HG03135 (cell line): ENCODE measurements around the gene WDR27.
"Not testable (repeated sequence)": the region's sequence is repeated elsewhere in the genome, so short reads cannot be mapped to it uniquely, and the experiment has no call there.

ENCODE experiments used
- ATAC-seq: cut with Tn5 transposase; IDR thresholded peaks from one replicate; pipeline ENCODE4 v1.9.1; 2021; ENCODE audit warnings: mild to moderate bottlenecking, moderate library complexity; ENCODE audit not compliant: unreplicated experiment

Gene WDR27

GRCh38 chr6:169664227-169664626 is 37.6 kb downstream of the WDR27 start:
- ATAC-seq, result no peak

DNA sequence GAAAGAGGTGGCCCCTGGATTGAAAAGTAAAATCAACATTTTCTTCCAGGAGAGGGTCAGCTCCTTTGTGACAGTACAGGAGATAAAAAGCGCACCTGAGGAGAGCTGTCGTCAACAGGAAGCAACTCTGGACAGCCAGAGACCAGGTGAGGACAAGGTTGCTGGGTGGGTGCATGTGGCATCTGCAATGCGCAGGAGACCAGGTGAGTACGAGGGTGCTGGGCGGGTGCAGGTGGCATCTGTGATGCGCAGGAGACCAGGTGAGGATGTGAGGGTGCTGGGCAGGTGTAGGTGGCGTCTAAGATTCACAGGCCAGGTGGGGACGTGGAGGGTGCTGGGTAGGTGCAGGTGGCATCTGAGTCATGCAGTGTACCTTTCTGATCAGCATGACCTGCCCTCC is 38.4 kb downstream of the WDR27 start:
- ATAC-seq, result no peak

GRCh38 chr6:169661391-169661756 is 40.5 kb downstream of the WDR27 start:
- ATAC-seq, result no peak

- ATAC-seq, result no peak
These were observed 41.0 kb downstream of the WDR27 start for GRCh38 chr6:169660751-169661390.

DNA sequence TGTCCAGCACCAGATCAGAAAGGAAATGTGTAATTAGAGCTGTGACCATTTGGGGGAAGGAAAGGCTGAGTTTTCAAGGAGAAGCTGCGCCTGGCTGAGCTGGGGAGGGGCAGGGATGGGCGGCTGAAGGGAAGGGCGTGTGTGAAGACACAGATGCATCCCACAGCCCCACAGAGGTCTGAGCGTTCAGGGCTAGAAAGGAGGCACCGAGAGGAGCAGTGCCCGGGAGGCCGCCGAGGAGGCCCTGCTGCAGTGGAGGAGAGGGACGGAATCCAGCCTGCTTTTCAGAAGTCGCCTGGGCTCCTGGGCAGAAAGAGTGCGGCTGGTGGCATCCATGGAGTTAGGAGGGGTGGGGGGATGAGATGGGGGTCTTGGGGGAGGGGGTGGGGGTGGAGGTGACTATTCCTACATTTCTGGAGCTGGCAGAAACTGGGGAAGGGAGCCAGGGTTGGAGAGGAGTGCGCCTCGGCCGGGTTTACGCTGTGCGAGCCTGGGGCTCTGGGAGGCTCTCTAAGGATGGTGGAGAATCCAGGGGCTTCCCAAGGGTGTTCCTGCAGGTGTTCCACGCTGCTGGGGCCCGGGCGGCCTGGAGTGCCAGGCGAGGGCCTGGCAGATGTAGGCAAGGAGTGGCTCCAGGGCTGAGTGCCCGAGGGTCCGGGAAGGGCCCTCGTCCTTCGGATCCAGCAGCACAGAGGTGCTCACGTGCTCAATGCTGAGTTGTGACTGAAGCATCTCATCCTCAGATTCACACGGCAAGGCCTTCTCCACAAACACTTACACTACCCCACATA is 41.8 kb downstream of the WDR27 start:
- ATAC-seq, result no peak

DNA sequence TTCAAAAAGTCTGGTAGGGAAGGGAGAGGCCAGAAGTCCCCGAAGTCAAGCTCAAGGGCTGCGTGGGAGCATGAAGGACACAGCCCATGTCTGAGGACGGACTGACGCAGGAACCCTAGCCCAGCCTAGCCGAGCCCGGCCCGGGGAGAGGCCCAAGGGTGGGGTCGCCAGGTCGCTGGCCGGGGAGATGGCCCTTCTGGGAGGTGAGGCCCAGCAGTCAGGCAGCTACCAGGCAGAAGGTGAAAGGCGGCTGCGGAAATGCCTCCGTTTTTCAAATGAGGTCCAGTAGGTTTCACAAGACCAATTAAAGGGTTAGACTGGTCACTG is 44.6 kb downstream of the WDR27 start:
- ATAC-seq, result no peak

- ATAC-seq, result no peak
These were observed 45.1 kb downstream of the WDR27 start for GRCh38 chr6:169656546-169657283.

DNA sequence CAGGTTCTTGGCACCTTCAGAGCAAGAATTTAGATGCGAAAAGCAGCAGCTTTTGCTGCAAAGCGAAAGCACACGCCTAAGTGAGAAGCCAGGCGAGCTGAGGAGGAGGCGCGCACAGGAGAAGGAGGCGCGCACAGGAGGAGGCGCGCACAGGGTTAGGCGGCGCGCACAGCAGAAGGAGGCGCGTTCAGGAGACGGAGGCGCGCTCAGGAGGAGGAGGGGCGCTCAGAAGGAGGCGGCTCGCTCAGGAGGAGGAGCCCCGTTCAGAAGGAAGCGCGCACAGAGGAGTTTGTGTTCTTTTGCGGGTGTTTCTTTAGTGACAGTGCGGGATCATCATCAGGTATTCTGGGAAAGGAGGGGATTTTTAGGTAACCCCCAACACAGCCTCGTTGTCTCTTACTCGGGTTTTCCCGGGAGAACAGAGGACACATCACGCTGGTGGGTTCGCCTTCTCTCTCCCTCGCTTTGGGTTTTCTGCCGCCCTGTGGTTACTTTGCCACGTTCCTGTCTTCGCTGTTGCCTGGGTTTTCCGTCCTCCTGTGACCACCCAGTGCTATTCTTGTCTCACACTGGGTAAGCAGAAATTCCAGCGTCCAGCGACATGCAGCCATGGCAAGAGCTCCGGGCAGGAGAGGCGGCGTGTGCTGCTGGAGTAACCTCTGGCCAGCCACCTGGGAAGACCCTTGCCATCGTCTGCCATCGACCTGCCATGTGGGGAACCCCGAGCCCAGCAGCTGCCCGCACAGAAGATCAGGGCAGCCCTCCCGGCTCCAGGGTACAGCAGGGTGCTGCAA is 47.0 kb downstream of the WDR27 start:
- ATAC-seq, result peak; percentile 84

DNA sequence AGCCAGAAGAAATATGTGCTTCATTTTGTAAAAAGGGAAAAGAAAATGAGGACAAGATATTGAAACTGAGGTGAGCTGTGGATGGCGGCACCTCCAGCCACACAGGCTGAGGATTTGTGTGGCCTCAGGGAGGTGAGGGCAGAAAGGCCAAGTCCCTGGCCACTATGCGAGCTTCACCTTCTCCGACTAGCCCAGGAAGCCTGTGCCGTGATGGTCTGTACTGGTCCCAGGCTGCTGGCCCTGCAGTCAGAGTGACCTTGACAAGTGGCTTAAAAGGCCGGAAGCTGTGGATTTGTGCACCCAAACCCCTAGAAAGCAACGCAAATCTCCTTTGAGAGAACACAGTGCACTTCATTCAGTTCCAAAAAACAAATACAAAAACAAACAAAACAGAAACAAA is 48.1 kb downstream of the WDR27 start:
- no peak for ATAC-seq

- ATAC-seq, result no peak
These were observed 48.9 kb downstream of the WDR27 start for GRCh38 chr6:169652896-169653295.

GRCh38 chr6:169651498-169651897 is 50.3 kb downstream of the WDR27 start:
- no peak for ATAC-seq

GRCh38 chr6:169650959-169651292 is 50.9 kb downstream of the WDR27 start:
- ATAC-seq, result no peak

- ATAC-seq, result no peak
These were observed 51.4 kb downstream of the WDR27 start for GRCh38 chr6:169650241-169650958.

GRCh38 chr6:169648617-169649016 is 53.2 kb downstream of the WDR27 start:
- ATAC-seq, result no peak

DNA sequence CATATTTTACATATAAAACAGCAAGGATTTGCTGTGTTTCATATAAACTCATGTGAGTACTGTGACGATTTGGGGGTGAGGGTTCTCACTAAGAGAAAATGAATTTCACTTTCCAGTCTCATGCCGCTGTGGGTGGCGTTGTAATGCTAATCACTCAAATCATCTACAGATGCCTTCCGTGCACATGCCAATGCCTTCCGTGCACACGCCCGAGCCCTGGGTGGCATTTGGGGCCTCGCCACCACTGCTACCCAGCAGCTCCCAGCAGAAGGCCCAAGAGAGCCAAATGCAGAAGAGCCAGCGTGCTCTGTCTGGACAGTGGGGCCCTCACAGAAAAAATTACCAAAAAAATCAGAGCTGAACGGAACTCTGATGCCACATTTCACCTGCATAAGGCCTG is 53.7 kb downstream of the WDR27 start:
- no peak for ATAC-seq

DNA sequence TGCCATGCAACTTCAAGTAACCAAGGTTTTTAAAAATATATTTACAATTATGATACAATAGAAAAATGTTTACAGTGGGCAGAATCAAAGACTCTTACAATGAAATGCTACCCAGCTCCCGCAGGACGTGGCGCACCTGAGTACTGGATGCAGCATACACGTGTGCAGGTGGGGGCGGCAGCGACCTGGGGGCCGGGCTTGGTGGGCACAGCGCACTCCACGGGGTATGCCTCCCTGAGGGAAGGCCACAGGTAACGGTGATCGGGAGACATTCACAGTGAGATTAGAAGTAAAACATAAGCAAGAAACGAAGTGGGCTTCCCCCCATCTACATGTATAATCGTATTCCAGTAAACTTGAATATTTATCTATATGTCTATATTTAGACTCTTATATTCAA is 54.2 kb downstream of the WDR27 start:
- ATAC-seq, result no peak

- no peak for ATAC-seq
These were observed 54.8 kb downstream of the WDR27 start for GRCh38 chr6:169646906-169647567.

GRCh38 chr6:169645459-169645858 is 56.4 kb downstream of the WDR27 start:
- ATAC-seq, result not testable (repeated sequence)

- ATAC-seq, result no peak
These were observed 58.3 kb downstream of the WDR27 start for GRCh38 chr6:169643521-169643920.

- ATAC-seq, result no peak
These were observed 59.4 kb downstream of the WDR27 start for GRCh38 chr6:169642455-169642854.
